Measurements from ENCODE around the gene SERPINC1.
A peak's percentile ranks its signal among the peaks of the same experiment; 100 is the strongest.
"Not testable (repeated sequence)": the region's sequence is repeated elsewhere in the genome, so short reads cannot be mapped to it uniquely, and the experiment has no call there.

SERPINC1 gene

GRCh38 chr1:173917149-173917548 is at the start of gene SERPINC1:
Gene SERPINC1, minus strand, starts transcription at chr1:173917327. Its CDS starts 68 bp downstream, at chr1:173917259.
- DNase-seq, result no peak

GRCh38 chr1:173965896-173966295 is 48.8 kb upstream of the SERPINC1 start:
- DNase-seq, result not testable (repeated sequence)

- no peak for DNase-seq
Observed at GRCh38 chr1:173963477-173963876, 46.4 kb upstream of the SERPINC1 start.

- no peak for DNase-seq
Observed at GRCh38 chr1:173960625-173961024, 43.5 kb upstream of the SERPINC1 start.

GRCh38 chr1:173954179-173954578 is 37.1 kb upstream of the SERPINC1 start:
- peak; percentile 21 for DNase-seq

- DNase-seq, result no peak
Observed at GRCh38 chr1:173948594-173948993, 31.5 kb upstream of the SERPINC1 start.

GRCh38 chr1:173946380-173946921 is 29.3 kb upstream of the SERPINC1 start:
- no peak for DNase-seq

GRCh38 chr1:173937062-173937461 is 19.9 kb upstream of the SERPINC1 start:
- no peak for DNase-seq

GRCh38 chr1:173934440-173934839 is 17.3 kb upstream of the SERPINC1 start:
- DNase-seq, result no peak

GRCh38 chr1:173930541-173930940 is 13.4 kb upstream of the SERPINC1 start:
- not testable (repeated sequence) for DNase-seq

- no peak for DNase-seq
Observed at GRCh38 chr1:173925306-173926242, 8.4 kb upstream of the SERPINC1 start.

- no peak for DNase-seq
Observed at GRCh38 chr1:173920861-173921260, 3.7 kb upstream of the SERPINC1 start.

GRCh38 chr1:173917635-173918493 is 737 bp upstream of the SERPINC1 start:
- no peak for DNase-seq

- DNase-seq, result no peak
Observed at GRCh38 chr1:173916667-173917066, 460 bp downstream of the SERPINC1 start.

GRCh38 chr1:173915596-173915995 is 1.5 kb downstream of the SERPINC1 start:
- DNase-seq, result no peak

GRCh38 chr1:173914366-173914871 is 2.7 kb downstream of the SERPINC1 start:
- no peak for DNase-seq

GRCh38 chr1:173913111-173913510 is 4.0 kb downstream of the SERPINC1 start:
- no peak for DNase-seq

GRCh38 chr1:173903827-173904531 is 13.1 kb downstream of the SERPINC1 start:
- DNase-seq, result no peak

- DNase-seq, result no peak
Observed at GRCh38 chr1:173900992-173901391, 16.1 kb downstream of the SERPINC1 start.

- DNase-seq, result no peak
Observed at GRCh38 chr1:173900427-173900826, 16.7 kb downstream of the SERPINC1 start.

- no peak for DNase-seq
Observed at GRCh38 chr1:173894189-173894588, 22.9 kb downstream of the SERPINC1 start.

GRCh38 chr1:173893611-173894010 is 23.5 kb downstream of the SERPINC1 start:
- no peak for DNase-seq
